Right ventricle myocardium superior (tissue), 1 donor: ENCODE results near the gene C1orf105. TPM values are rescaled to one million over a fixed set of nuclear protein-coding genes. Genes with fewer than 3 reads are reported as not detected.

Experiments
- ATAC-seq: fragments of 200-7000 bp; cut with Tn5 transposase; one replicate; pipeline ENCODE4 v1.9.1; 2020; ENCODE audit warnings: mild to moderate bottlenecking; ENCODE audit not compliant: poor library complexity
- DNase-seq: peaks from one replicate; pipeline ENCODE4 v3.0.0-alpha.2; 2020
- intact Hi-C: fragments of 100-400 bp; cut with DNase I; formaldehyde crosslinking; loops from one replicate; pipeline ENCODE4 v1.11.2; 2022
- total RNA-seq: library from RNA; stranded (reverse); fragmentation: NEBNext Ultra II Directional; extraction: Animal tissue kit (Norgen Biotek cat#: 25700); gene quantifications from one replicate; pipeline ENCODE4 v1.2.1, GENCODE V29; 2021
- donor health status: DM: no; HTN: yes; CAD: no; lungs with severe emphysema.

The C1orf105 gene
- total RNA-seq, 1 donor from 2014 or later: 14.3 TPM

- intact Hi-C loops: loop anchor here (10.0 kb wide), 1 partner anchor 353 kb away; no protein-coding TSS in a partner anchor
- no peak for DNase-seq
- no peak for ATAC-seq
Observed at GRCh38 chr1:172447641-172448040, 27.2 kb downstream of the C1orf105 start.

- no peak for DNase-seq
- intact Hi-C loops: loop anchor here (10.0 kb wide), 1 partner anchor 354 kb away; no protein-coding TSS in a partner anchor
- no peak for ATAC-seq
Observed at GRCh38 chr1:172448995-172449584, 28.6 kb downstream of the C1orf105 start.

DNA sequence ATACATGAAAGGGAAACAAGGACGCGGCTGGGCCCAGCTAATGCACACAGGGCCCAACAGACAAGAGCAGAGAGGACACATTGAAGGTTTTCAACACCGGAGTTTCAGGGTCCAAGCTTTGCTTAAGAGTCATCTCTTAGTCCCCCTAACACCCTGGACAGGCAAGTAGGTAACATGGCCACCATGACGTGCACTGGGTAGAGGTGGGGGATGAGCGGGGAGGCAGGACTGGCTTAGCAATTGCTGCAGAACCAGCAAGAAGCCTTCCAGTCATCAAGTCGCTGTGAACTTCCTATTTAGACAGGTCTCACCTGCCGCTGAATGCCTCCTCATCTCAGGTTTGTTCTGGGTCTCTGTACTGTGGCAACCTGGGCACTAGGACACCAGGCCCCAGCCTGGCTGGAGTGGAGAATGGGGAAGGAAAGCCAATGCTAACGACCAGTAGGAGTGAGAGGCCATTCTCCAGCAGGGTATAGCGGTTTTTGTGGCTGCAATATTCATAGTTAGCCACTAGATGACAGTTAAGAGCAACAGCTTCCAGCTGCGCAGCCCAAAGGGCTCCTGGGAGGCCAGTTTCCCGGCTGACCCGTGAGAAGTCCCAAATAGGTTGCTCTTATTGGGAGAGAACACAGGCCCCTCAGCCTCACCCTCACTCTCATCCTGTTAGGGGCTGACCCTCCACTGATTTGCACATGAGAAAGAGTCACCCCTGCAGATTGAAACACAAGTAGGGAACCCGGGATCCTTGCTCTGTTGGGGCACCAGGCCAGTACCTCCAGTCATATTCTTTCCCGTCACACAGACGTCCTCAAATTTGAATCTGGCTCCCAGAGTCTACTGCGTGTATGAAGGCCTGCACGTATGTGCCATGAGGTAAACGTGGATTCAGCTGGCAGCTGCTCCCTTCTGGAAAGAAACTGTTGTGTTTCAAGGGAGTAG, 29.4 kb downstream of the C1orf105 start:
- intact Hi-C loops: loop anchor here (10.0 kb wide), 1 partner anchor 355 kb away; no protein-coding TSS in a partner anchor
- DNase-seq: peak; percentile 71
- ATAC-seq: peak; percentile 87

DNA sequence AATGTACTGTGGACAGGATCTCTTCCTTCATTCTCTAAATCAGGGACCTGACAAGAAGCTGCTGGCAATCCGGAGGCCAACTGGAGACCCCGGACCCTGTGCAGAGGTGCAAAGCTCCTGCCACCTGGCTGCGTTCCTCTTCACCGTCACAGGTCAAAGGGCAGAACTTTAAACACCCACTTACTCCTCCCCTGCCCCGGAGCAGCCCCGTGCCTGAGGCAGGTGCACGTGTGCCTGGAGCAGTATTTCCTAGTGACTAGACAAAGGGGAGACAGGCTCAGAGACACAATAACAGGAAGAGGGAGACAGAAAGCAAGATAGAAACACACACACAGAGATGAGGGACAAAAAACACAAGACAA, 30.0 kb downstream of the C1orf105 start:
- ATAC-seq (no peak), DNase-seq (no peak)
- intact Hi-C loops: no loop called here

GRCh38 chr1:172451002-172451443, 30.5 kb downstream of the C1orf105 start:
- no peak for DNase-seq
- intact Hi-C loops: no loop called here
- ATAC-seq: peak; percentile 38

DNA sequence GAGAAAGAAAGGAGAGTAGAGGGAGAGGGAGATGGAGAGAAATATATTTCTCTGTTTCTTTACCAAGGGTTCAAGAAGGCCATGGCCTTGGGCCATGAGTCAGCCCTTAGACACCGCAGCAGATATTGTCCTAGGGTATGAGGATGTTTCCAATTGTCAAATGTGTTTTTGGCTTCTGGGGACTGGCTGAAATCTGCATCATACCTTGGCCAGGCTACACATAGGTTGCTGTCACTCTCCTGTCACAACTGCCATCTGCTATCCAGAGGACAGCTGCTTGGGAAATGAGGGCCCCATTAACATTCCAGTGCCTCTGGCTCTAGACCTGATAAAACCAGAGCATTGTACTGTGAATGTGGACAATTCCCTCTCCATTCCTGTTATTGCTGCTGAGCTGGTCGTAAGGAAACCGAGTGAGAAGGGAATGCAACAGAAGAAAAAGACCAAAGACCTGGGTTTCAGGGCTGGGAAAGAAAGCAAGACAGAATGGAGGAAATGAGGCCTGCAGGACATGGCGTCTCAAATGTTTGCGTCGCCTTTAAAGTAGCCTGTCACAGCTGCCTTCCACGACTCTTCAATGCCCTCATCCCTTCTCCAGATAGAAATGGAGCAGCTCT, 32.2 kb downstream of the C1orf105 start:
- DNase-seq (no peak), ATAC-seq (peak; percentile 79)
- intact Hi-C loops: no loop called here

DNA sequence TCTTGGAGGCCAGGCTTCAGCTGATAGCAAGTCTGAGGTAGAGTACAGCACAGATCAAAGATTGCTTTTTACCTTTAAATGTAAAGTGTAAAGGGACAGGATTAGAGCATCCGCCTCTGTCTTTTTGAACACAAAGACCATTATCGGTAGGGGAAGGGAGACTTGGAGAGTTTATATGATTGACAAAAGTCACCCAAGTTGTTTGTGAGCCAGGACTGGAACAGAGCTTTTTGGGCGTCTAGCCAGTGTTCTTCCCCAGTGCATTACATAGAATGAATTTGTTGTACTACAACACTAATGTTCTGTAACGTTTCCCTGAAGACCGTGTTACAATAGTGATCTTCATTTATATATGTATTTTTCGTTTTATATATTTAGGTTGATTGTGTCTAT, 32.7 kb downstream of the C1orf105 start:
- intact Hi-C loops: no loop called here
- DNase-seq (no peak), ATAC-seq (peak; percentile 15)

DNA sequence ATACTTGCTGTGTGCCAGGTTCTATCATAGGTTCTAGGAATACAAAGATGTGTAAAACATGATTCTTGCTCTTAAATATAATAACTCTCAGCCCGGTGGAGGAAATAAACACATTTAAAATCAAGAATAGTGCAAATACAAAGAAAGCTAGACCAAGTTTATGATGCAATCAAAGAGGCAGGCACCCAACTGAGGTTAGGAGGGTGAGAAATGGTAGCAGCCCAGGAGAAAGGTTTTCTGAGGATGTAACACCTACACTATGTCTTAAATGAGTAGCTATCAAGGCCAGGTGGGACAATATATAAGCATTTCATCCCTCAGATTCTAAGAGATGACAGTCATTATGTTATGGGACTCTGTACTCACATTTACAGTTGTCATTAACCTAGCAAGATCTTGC, 33.1 kb downstream of the C1orf105 start:
- ATAC-seq (no peak), DNase-seq (no peak)
- intact Hi-C loops: no loop called here

DNA sequence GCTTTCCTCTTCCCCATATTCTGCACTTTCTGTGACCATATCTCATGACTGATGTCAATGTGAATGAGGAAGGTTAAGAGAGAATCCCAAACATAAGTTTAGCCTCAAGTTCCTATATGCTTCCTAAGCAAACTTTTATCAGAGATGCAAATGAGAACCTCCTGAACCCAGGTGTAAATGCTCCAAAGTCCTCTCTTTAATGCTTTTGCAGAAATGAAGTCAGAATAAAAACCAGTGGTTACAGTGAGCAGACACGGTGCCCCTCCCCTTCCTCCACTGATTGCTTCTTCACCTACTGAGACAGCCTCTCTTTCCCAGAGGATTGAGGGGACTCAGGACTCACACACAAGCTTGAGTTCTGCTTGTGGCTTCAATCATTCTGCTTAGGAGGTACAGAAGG, 35.0 kb downstream of the C1orf105 start:
- DNase-seq (no peak), ATAC-seq (no peak)
- intact Hi-C loops: no loop called here

DNA sequence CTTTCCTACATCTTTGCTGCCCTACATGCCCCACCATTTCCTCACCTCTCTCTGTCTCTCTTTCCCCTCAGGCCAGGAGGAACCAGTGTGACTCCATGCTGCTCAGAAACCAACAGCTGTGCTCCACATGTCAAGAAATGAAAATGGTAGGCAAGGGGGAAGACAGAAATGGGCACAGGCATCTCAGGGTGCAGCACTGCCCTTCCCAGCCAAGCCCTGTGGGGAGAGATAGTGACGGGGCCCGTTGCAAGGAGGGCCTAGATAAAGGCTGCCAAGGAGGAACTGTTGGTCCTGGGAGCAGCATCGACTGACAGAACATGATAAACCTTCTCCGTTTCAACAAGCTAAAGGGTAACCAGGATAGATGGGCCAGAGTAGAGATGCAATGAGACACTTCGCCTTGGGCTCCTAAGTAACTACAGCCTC, 35.9 kb downstream of the C1orf105 start:
- ATAC-seq: no peak
- no peak for DNase-seq
- intact Hi-C loops: no loop called here

GRCh38 chr1:172457479-172458130, 37.1 kb downstream of the C1orf105 start:
- ATAC-seq: no peak
- no peak for DNase-seq
- intact Hi-C loops: no loop called here

DNA sequence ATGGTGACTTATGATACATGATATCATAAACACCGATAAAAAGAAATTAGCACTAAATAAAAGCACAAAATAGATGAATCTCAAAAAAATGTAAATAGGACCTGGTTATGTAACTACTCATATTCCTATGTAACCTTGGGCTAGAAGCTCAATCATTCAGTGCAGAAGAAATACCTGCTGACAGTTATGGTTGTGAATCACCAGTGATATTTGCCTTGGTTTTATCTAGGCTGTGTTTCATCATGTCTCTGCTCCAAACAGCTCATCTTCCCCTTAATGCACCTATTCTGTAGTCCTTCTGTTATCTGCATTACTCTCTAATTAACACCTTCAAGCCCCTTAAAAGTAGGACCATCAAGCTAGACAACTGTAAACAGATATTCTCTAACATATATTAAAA, 39.7 kb downstream of the C1orf105 start:
- intact Hi-C loops: no loop called here
- DNase-seq: no peak
- no peak for ATAC-seq

DNA sequence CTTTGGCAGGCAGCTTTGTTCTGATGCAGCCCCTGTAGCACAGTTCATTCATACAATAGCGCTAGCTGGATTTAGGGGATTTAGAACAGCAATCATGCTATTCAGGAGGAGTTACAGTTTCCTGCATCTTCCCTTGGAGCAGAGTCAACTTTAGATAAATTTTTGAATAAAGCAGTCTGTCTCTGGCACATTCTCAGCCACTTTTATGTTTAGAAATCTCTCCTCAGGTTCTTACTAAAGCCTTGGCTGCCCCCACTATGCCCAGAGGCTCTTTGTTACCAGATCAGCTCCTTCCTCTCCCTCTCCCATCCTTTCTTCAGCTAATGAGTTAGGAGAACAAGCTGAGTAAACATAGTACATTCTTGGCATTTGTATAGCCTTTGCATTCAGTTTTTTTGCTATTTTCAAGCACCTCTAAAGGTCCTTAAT, 40.4 kb downstream of the C1orf105 start:
- no peak for ATAC-seq
- intact Hi-C loops: no loop called here

GRCh38 chr1:172465617-172466016, 45.1 kb downstream of the C1orf105 start:
- intact Hi-C loops: no loop called here
- ATAC-seq (peak; percentile 85), DNase-seq (no peak)

More for the DNA sequence above, 40.4 kb downstream of the C1orf105 start:
- no peak for DNase-seq

GRCh38 chr1:172466795-172467407, 46.4 kb downstream of the C1orf105 start:
- DNase-seq: no peak
- ATAC-seq: no peak
- intact Hi-C loops: no loop called here

DNA sequence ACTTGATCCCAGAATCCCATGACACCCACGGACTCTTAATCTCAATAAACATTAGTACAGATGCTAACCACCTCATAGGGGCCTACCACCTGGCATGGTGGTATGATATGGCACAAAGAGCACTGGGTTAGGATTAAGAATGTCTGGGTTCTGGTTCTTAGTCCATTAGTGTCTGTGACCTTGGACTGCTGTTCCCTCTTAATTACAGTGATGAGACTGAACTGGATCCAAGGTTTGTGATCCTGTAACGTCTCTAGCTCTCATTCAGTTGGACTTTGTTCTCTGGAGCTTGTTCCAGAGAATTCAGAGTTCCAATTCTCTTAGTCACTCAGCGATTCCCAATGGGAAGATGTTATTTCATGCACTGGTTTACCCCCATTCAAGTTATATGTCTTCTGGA, 47.0 kb downstream of the C1orf105 start:
- intact Hi-C loops: no loop called here
- no peak for ATAC-seq
- no peak for DNase-seq

DNA sequence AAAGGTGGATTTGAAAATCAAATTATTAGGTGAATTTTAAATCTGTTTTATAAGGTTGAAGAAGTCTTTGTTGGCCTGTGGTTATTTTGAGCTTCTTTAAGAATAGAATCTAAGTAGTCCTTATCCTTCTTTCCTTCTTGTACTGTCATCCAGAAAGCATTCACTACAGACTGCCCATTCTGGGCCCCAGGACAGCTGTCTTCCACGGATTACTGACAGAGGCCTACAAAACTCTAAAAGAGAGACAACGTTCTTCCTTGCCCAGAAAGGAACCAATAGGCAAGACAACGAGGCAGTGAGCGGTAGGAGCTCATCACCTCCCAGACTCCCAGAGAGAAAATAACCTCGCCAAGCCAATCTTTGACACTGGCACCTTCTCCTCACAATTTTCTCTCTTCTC, 47.8 kb downstream of the C1orf105 start:
- intact Hi-C loops: no loop called here
- ATAC-seq: no peak

DNA sequence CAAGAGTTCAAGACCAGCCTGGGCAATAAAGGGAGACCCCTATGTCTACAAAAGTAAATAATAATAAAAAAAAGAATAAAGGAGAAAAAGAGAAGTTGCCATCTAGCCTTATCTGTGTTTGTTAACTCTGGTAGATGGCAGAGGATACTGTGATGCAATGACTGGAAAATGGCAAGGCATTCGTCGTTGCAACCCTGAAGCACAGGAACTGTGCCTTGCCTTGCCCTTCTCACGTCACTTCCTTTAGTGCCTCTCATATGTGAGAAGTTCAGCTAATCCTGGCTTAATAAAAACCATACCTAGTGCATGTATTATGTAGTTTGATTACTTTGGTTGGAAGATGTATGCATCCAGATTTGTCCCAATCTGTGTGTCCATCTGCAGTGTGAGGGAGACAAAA, 49.2 kb downstream of the C1orf105 start:
- no peak for DNase-seq
- ATAC-seq: no peak
- intact Hi-C loops: no loop called here

More for the DNA sequence above, 47.8 kb downstream of the C1orf105 start:
- DNase-seq: no peak

GRCh38 chr1:172470149-172470548, 49.7 kb downstream of the C1orf105 start:
- intact Hi-C loops: no loop called here
- ATAC-seq: no peak
- no peak for DNase-seq
